ENCODE results near the gene EML2.

DNA sequence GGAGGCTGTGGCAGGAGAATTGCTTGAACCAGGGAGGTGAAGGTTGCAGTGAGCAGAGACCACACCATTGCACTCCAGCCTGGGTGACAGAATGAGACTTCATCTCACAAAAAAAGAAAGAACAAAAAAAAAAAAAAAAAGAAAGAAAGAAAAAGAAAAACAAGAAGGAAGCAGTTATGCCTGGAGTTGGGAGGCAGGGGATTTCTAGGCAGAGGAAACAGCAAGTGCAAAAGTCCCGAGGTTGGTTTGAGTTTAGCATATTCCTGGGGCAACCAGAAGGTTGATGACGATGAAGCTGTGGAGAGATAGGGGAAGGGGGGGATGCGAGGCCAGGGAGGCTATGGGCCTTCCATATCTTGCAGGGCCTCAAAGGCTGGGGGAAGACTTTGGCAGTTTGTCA, 11.5 kb upstream of the EML2 start:
- TF ChIP-seq, protein P1, sequence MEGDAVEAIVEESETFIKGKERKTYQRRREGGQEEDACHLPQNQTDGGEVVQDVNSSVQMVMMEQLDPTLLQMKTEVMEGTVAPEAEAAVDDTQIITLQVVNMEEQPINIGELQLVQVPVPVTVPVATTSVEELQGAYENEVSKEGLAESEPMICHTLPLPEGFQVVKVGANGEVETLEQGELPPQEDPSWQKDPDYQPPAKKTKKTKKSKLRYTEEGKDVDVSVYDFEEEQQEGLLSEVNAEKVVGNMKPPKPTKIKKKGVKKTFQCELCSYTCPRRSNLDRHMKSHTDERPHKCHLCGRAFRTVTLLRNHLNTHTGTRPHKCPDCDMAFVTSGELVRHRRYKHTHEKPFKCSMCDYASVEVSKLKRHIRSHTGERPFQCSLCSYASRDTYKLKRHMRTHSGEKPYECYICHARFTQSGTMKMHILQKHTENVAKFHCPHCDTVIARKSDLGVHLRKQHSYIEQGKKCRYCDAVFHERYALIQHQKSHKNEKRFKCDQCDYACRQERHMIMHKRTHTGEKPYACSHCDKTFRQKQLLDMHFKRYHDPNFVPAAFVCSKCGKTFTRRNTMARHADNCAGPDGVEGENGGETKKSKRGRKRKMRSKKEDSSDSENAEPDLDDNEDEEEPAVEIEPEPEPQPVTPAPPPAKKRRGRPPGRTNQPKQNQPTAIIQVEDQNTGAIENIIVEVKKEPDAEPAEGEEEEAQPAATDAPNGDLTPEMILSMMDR (conservative IDR thresholded peaks at IDR 0.05 in 1 of 2, IDR thresholded peaks at IDR 0.05 in 1 of 2; ENCODE audit: extremely low read depth in 1 of 2, insufficient read depth in 1 of 2, low read depth in 1 of 2, low read length in 2 of 2): no peak
- TF ChIP-seq EZH2 (IDR thresholded peaks at IDR 0.05; ENCODE audit: borderline replicate concordance, low read length): no peak
